Liver (tissue), 3 donors: Measurements from ENCODE around the gene DOCK8.

Experiments used
- GABPA ChIP-seq, 2 donors: IDR thresholded peaks in 1 of 2; conservative IDR thresholded peaks in 1 of 2; 2 replicates each; pipeline ENCODE4 v1.6.1; 2016; ENCODE audit warnings: antibody characterized with exemption in 2 of 2, mild to moderate bottlenecking in 1 of 2, moderate library complexity in 1 of 2
- YY1 ChIP-seq: IDR thresholded peaks from 2 replicates; pipeline ENCODE4 v1.6.1; 2016; ENCODE audit warnings: antibody characterized with exemption, mild to moderate bottlenecking
- TF ChIP-seq, protein P1 (sequence below): fragments of 150-350 bp; IDR thresholded peaks from 2 replicates; pipeline ENCODE4 v1.5.1; 2017; ENCODE audit warnings: improper control_type of control experiment, low read depth, low read length; ENCODE audit not compliant: missing input control
- TF ChIP-seq, protein P2 (sequence below): IDR thresholded peaks from 2 replicates; pipeline ENCODE4 v1.6.1; 2016; ENCODE audit warnings: antibody characterized with exemption
- donor health status: healthy.
- donor health status: healthy.

DNA sequence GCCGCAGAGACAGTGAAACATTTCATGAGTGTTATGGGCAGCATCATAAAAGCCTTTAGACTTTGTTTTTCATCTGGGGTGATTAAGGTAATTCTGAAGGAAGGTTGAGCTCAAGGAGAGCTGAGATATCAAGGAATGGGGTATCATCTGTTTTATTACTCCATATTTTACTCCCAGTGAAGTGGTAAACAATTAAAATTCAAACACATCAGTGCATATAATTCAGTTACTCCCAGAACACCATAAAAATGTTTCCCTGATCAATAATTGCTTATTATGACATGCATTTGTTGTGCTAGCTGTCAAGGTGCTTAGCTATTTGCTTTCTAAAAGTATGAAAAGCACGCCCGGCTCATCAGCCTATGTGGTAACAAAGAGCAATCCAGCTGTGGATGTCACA, 81.7 kb downstream of the DOCK8 start:
- TF ChIP-seq, protein P1, sequence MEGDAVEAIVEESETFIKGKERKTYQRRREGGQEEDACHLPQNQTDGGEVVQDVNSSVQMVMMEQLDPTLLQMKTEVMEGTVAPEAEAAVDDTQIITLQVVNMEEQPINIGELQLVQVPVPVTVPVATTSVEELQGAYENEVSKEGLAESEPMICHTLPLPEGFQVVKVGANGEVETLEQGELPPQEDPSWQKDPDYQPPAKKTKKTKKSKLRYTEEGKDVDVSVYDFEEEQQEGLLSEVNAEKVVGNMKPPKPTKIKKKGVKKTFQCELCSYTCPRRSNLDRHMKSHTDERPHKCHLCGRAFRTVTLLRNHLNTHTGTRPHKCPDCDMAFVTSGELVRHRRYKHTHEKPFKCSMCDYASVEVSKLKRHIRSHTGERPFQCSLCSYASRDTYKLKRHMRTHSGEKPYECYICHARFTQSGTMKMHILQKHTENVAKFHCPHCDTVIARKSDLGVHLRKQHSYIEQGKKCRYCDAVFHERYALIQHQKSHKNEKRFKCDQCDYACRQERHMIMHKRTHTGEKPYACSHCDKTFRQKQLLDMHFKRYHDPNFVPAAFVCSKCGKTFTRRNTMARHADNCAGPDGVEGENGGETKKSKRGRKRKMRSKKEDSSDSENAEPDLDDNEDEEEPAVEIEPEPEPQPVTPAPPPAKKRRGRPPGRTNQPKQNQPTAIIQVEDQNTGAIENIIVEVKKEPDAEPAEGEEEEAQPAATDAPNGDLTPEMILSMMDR, result no peak
- TF ChIP-seq YY1, result no peak
- TF ChIP-seq, protein P2, sequence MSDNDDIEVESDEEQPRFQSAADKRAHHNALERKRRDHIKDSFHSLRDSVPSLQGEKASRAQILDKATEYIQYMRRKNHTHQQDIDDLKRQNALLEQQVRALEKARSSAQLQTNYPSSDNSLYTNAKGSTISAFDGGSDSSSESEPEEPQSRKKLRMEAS, result no peak
- TF ChIP-seq GABPA (IDR thresholded peaks at IDR 0.05 in 1 of 2, conservative IDR thresholded peaks at IDR 0.05 in 1 of 2), result no peak
